Measurements from ENCODE around the gene MR1. TPM values are rescaled to one million over a fixed set of nuclear protein-coding genes. Genes with fewer than 3 reads are reported as not detected.
A peak's percentile ranks its signal among the peaks of the same experiment; 100 is the strongest.
"Not testable (repeated sequence)": the region's sequence is repeated elsewhere in the genome, so short reads cannot be mapped to it uniquely, and the experiment has no call there.

The MR1 gene
- total RNA-seq, 2 donors from 2014 or later: 9.9 to 10.0 TPM

DNA sequence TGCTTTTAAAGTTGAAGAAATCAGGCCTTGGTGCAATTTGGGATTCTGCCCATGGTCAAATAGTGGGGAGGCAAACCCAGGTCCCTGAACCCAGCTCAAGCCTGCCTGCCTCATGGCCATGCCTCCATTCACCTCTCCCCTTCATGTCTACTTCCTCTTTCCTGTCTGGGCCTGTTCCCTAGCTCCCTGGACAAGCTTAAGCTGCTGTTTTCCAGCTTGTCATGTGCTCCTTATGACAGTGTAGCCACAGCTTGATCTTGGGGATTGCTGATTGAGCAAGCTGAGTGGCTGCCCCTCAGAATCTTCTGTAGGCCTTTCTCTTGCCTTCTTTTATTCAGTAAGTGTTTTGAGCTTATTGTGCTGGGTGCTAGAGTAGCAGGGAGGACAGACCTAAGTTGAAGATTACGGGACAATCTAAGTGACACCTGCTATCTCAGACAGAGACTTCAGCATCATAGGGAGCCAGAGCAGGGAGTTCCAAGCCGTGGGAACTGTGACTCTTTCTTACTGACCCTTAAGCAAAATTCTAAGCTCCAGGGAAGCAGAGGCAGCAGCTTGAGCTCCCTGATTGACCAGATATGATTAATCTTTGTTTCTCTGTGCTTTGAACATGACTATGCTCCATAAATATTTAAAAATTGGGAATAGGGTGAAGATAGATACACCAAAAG, 520 bp upstream of the MR1 start:
- Histone ChIP-seq H3K36me3 (no peaks in the 10 kb centered on the region), H3K9me3 (no peaks in the 10 kb centered on the region), H3K4me1 (peaks cover 0 to 35% of the 10 kb centered on the region in 2 donors), H3K27ac (peak overlapping the region; percentile 92 to 93), H3K4me3 (peak overlapping the region; percentile 27 to 50), H3K27me3 (no peaks in the 10 kb centered on the region)
- TF ChIP-seq, protein P1, sequence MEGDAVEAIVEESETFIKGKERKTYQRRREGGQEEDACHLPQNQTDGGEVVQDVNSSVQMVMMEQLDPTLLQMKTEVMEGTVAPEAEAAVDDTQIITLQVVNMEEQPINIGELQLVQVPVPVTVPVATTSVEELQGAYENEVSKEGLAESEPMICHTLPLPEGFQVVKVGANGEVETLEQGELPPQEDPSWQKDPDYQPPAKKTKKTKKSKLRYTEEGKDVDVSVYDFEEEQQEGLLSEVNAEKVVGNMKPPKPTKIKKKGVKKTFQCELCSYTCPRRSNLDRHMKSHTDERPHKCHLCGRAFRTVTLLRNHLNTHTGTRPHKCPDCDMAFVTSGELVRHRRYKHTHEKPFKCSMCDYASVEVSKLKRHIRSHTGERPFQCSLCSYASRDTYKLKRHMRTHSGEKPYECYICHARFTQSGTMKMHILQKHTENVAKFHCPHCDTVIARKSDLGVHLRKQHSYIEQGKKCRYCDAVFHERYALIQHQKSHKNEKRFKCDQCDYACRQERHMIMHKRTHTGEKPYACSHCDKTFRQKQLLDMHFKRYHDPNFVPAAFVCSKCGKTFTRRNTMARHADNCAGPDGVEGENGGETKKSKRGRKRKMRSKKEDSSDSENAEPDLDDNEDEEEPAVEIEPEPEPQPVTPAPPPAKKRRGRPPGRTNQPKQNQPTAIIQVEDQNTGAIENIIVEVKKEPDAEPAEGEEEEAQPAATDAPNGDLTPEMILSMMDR (IDR thresholded peaks at IDR 0.05): no peak
- no peak for DNase-seq (ENCODE audit: low spot score)

DNA sequence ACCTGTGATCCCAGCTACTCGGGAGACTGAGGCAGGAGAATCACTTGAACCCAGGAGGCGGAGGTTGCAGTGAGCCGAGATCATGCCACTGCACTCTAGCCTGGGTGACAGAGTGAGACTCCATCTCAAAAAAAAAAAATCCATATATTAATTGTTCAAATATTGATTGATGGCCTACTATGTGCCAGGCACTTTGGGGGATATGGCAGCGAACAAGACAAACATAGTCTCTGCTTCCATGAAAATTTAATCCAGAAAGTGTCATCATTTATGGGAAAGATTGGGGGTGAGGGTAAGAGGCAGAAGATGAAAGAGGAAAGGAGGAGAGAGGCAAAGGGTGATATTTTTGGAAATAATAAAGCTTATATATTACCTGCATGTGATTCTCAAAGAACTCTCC, 1.4 kb downstream of the MR1 start:
- not testable (repeated sequence) for DNase-seq (ENCODE audit: low spot score); H3K27ac ChIP-seq; H3K4me3 ChIP-seq; H3K9me3 ChIP-seq; H3K36me3 ChIP-seq; H3K27me3 ChIP-seq
- H3K4me1 ChIP-seq: peaks cover 0 to 37% of the 10 kb centered on the region in 2 donors

DNA sequence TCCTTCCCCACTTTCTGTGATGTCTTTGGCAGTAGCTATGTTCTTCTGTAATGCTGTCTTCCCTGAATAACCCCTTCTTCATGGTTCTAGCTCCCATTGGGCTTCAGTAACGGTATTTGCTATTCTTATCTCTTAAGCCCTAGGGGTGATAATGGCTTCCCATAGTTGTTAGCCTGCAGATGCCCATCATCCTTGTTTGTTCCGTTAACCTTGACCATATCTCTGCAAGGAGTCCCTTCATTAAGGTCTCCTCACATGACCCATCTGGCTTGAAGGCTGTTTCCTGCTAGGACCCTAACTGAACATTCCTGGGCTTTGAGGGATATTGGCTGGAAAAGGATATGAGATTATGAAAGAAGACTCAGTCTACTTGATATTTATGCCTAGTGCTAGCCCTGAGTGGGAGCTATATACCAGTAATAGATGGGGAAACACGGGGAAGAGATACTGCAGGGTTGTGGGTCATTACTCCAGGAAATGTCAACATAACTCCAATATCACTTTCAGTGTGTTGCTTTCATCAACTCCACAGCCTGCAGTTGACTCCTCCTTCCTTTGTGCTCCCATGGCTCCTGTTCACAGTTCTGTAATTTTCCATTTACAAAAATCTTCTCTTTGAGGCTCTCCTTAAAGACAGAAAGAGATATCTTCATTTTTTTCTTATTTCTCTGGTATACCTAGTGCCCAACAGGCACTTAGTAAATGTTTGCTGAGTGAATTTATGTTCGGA, 2.5 kb downstream of the MR1 start:
- H3K27me3 ChIP-seq: no peaks in the 10 kb centered on the region
- DNase-seq (ENCODE audit: low spot score): no peak
- H3K9me3 ChIP-seq: no peaks in the 10 kb centered on the region
- no peak overlapping the region for H3K4me3 ChIP-seq
- TF ChIP-seq, protein P1 (IDR thresholded peaks at IDR 0.05): no peak
- H3K27ac ChIP-seq: no peak overlapping the region
- no peaks in the 10 kb centered on the region for H3K36me3 ChIP-seq
- peaks cover 0 to 44% of the 10 kb centered on the region in 2 donors for H3K4me1 ChIP-seq

DNA sequence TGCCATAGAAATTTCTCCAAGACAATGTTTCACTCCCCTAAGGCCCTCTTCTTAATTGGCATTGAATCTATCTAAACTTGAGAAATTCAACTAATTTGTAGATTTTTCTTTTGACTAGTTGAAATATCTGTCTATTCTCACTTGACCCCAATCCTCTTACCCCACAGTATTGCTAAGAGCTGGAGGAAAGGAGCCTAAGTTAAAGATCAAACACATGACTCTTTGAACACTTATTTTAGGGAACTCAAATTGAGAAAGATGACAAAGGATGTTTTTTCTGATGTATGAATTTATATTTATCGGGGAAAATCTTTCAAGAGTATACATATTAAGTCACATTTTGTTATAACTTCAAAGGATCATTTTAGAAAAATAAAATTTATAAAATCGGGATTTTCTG, 3.6 kb downstream of the MR1 start:
- Histone ChIP-seq H3K27me3 (no peaks in the 10 kb centered on the region), H3K4me1 (peaks cover 0 to 47% of the 10 kb centered on the region in 2 donors), H3K36me3 (no peaks in the 10 kb centered on the region), H3K27ac (no peak overlapping the region), H3K9me3 (no peaks in the 10 kb centered on the region), H3K4me3 (no peak overlapping the region)
- DNase-seq (ENCODE audit: low spot score): no peak
- TF ChIP-seq, protein P1 (IDR thresholded peaks at IDR 0.05): no peak

DNA sequence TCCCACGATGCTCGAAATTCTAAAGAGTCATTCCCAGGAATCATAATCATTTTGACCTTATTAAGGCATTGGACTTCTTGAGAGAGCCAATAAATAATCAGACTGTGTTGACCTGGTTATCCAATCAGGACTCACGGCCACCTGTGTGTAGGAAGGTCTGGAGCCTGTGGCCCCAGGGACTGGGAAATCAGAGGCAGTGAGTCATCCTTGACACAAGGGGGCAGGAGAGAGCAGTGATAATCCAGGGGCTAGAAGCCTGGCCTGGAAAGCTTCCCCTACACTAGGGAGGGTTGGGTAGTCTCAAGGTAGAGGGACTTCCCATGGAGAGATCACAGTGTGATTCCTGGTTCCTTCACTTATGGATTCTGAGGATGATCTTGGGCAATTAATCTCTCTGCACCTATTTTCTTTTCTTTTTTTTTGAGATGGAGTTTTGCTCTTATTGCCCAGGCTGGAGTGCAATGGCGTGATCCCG, 4.7 kb downstream of the MR1 start:
- no peak overlapping the region for H3K4me3 ChIP-seq
- no peaks in the 10 kb centered on the region for H3K36me3 ChIP-seq
- H3K4me1 ChIP-seq: peaks cover 0 to 36% of the 10 kb centered on the region in 2 donors
- TF ChIP-seq, protein P1 (IDR thresholded peaks at IDR 0.05): peak; percentile 34 to 80
- no peak overlapping the region for H3K27ac ChIP-seq
- no peak for DNase-seq (ENCODE audit: low spot score)
- no peaks in the 10 kb centered on the region for H3K27me3 ChIP-seq
- no peaks in the 10 kb centered on the region for H3K9me3 ChIP-seq

- no peak for DNase-seq (ENCODE audit: low spot score)
- H3K4me3 ChIP-seq: no peak overlapping the region
- TF ChIP-seq, protein P1 (IDR thresholded peaks at IDR 0.05): no peak
- no peak overlapping the region for H3K27ac ChIP-seq
- no peaks in the 10 kb centered on the region for H3K27me3 ChIP-seq
- H3K4me1 ChIP-seq: peaks cover 0 to 29% of the 10 kb centered on the region in 2 donors
- H3K36me3 ChIP-seq: no peaks in the 10 kb centered on the region
- no peaks in the 10 kb centered on the region for H3K9me3 ChIP-seq
These were observed 6.6 kb downstream of the MR1 start for GRCh38 chr1:181040284-181040865.

Data from right atrium auricular region (tissue), 2 donors.